Lung (tissue), 12 donors: ENCODE results near the gene RPRML. TPM values are rescaled to one million over a fixed set of nuclear protein-coding genes. Genes with fewer than 3 reads are reported as not detected.

Experiments
- ATAC-seq: fragments of 200-7000 bp; cut with Tn5 transposase; one replicate; pipeline ENCODE4 v1.9.1; 2020; ENCODE audit warnings: moderate number of reproducible peaks; ENCODE audit not compliant: insufficient read depth, low FRiP score
- DNase-seq, 3 donors: peaks; one replicate each; pipeline ENCODE4 v3.0.0-alpha.2; 2013 to 2017
- H3K27ac ChIP-seq, 2 donors: one replicate each; pipeline ENCODE4 v1.5.1; 2013; ENCODE audit warnings: mild to moderate bottlenecking in 2 of 2, moderate library complexity in 2 of 2, control low read depth in 1 of 2, inconsistent platforms in 1 of 2, low read depth in 1 of 2, low read length in 1 of 2
- H3K27me3 ChIP-seq, 3 donors: one replicate each; pipeline ENCODE4 v1.5.1; 2013; ENCODE audit warnings: low read length in 2 of 3; ENCODE audit not compliant: control insufficient read depth in 3 of 3, insufficient read depth in 3 of 3
- H3K36me3 ChIP-seq, 4 donors: one replicate each; pipeline ENCODE4 v1.5.1; 2013; ENCODE audit warnings: low read length in 4 of 4, mild to moderate bottlenecking in 1 of 4, moderate library complexity in 1 of 4; ENCODE audit not compliant: control insufficient read depth in 4 of 4, insufficient read depth in 4 of 4
- H3K4me1 ChIP-seq, 5 donors: one replicate each; pipeline ENCODE4 v1.5.1; 2013; ENCODE audit warnings: low read length in 5 of 5, mild to moderate bottlenecking in 2 of 5, moderate library complexity in 1 of 5; ENCODE audit not compliant: control insufficient read depth in 5 of 5, insufficient read depth in 5 of 5
- H3K4me3 ChIP-seq: one replicate; pipeline ENCODE4 v1.5.1; 2013; ENCODE audit warnings: mild to moderate bottlenecking, control low read depth, moderate library complexity
- H3K9ac ChIP-seq, 2 donors: one replicate each; pipeline ENCODE4 v1.5.1; 2013; ENCODE audit warnings: low read length in 2 of 2, control low read depth in 1 of 2; ENCODE audit not compliant: insufficient read depth in 1 of 2
- H3K9me3 ChIP-seq, 4 donors: one replicate each; pipeline ENCODE4 v1.5.1; 2013; ENCODE audit warnings: low read length in 3 of 4, mild to moderate bottlenecking in 1 of 4, moderate library complexity in 1 of 4; ENCODE audit not compliant: control insufficient read depth in 4 of 4, insufficient read depth in 3 of 4
- WGBS, 2 donors: extraction: QIAGEN DNeasy Blood & Tissue Kit; methylation state at CpG; one replicate each; pipeline ENCODE4 v1.1.7; 2013; 5-methylcytosine and 5-hydroxymethylcytosine counted together
- polyA plus RNA-seq, 2 donors: library from polyadenylated mRNA; stranded (reverse); fragments of 200-250 nt; gene quantifications; one replicate each; pipeline ENCODE4 v1.2.1, GENCODE V29; 2013
- total RNA-seq, 2 donors: library from RNA; depleted of rRNA in 1 of 2; stranded (reverse); fragments of >200 nt in 1 of 2; gene quantifications; one replicate each; pipeline ENCODE4 v1.2.1, GENCODE V29; 2014 to 2021
- TF ChIP-seq, protein P1 (sequence below): IDR thresholded peaks from 2 replicates; pipeline ENCODE4 v1.5.1; 2012; ENCODE audit warnings: mild to moderate bottlenecking; ENCODE audit errors: control extremely low read depth, extremely low read depth
- donor health status: control.
- donor health status: control.
- donor health status: Bipolar disorder and iron deficiency.
- donor health status: healthy.
- donor health status: DM: yes; HTN: yes; CAD: no.

Gene RPRML
- total and polyA plus RNA-seq, 4 donors, result 0.10 to 0.37 TPM; not detected in 2

DNA sequence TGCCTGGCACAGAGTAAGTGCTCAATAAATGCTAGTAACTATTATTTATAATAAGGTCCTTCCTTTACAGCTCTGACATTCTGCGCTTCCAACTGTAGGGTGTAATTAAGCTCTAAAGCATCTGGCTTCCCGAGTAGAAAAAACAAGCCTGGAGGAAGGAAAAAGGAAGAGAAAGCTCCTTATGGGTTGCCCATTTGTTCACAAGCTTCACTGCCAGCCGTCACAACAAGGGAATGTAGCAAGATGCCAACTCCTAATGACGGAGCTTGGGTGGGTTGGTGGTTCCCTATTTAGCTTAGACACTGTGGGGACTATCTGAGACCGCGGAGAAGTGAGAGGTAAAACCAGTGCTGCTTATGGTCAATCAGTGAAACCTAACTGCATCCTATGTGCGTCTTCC is 7.3 kb upstream of the RPRML start:
- no peaks in the 10 kb centered on the region for H3K36me3 ChIP-seq
- no peak for ATAC-seq
- TF ChIP-seq, protein P1, sequence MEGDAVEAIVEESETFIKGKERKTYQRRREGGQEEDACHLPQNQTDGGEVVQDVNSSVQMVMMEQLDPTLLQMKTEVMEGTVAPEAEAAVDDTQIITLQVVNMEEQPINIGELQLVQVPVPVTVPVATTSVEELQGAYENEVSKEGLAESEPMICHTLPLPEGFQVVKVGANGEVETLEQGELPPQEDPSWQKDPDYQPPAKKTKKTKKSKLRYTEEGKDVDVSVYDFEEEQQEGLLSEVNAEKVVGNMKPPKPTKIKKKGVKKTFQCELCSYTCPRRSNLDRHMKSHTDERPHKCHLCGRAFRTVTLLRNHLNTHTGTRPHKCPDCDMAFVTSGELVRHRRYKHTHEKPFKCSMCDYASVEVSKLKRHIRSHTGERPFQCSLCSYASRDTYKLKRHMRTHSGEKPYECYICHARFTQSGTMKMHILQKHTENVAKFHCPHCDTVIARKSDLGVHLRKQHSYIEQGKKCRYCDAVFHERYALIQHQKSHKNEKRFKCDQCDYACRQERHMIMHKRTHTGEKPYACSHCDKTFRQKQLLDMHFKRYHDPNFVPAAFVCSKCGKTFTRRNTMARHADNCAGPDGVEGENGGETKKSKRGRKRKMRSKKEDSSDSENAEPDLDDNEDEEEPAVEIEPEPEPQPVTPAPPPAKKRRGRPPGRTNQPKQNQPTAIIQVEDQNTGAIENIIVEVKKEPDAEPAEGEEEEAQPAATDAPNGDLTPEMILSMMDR, result no peak
- H3K9me3 ChIP-seq, result no peaks in the 10 kb centered on the region
- H3K4me3 ChIP-seq, result no peak overlapping the region
- no peak for DNase-seq
- 81 to 82% methylated on average over 7 of the region's 7 CpGs for WGBS, 2 donors
- no peak overlapping the region for H3K27ac ChIP-seq
- H3K4me1 ChIP-seq, result no peaks in the 10 kb centered on the region
- no peak overlapping the region for H3K9ac ChIP-seq
- peaks cover 0 to 4% (median under 1%) of the 10 kb centered on the region in 3 donors for H3K27me3 ChIP-seq

DNA sequence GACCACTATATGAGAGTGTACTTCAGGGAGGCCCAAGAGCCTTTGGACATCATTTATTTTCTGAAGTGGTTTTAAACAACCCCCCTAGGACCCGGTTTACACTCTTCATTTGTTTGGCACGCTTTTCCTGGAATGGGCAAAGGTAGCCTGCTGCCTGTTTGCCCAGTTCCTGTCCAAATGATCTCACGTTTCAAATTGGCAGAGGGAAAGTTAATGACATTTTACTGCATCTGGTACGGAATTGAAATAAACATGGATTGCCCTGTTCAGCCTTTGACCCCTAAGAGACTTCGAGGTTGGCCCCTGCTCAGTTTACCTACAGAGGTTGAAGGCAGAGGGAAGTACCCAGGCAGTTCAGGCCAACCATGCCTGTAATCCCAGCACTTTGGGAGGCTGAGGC is 5.8 kb upstream of the RPRML start:
- DNase-seq (no peak), ATAC-seq (no peak)
- 50 to 64% methylated on average over 5 of the region's 5 CpGs for WGBS, 2 donors
- H3K27ac ChIP-seq, result no peak overlapping the region
- H3K4me1 ChIP-seq, result no peaks in the 10 kb centered on the region
- no peaks in the 10 kb centered on the region for H3K9me3 ChIP-seq
- H3K9ac ChIP-seq, result no peak overlapping the region
- peaks cover 0 to 13% (median 11%) of the 10 kb centered on the region in 3 donors for H3K27me3 ChIP-seq
- no peaks in the 10 kb centered on the region for H3K36me3 ChIP-seq
- TF ChIP-seq, protein P1, result no peak
- no peak overlapping the region for H3K4me3 ChIP-seq

DNA sequence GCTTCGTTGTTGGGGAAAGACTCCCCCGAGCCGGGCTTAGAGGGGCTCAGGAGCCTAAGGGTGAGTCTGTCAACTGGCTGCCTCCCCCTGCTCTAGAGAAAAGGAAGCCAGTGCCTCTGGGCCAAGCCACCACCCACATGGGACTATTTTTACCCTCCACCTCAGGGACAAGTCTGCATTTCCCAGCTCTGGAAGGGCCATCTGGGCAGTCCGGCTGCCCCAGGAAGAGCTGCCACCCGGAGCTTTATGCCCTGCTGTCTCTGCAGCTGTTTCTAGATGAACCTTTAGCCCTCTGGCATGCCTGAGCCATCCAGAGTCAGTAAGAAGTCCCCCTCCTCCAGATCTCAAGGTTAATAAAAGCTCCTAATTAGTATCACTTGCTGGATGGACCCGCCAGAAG is 5.3 kb upstream of the RPRML start:
- no peak for DNase-seq
- no peaks in the 10 kb centered on the region for H3K9me3 ChIP-seq
- H3K27ac ChIP-seq, result no peak overlapping the region
- WGBS, 2 donors, result 53% methylated on average over 6 of the region's 6 CpGs
- peaks cover 0 to 1% (median 0%) of the 10 kb centered on the region in 5 donors for H3K4me1 ChIP-seq
- TF ChIP-seq, protein P1, result no peak
- peaks cover 0 to 14% (median 13%) of the 10 kb centered on the region in 3 donors for H3K27me3 ChIP-seq
- no peak for ATAC-seq
- H3K36me3 ChIP-seq, result no peaks in the 10 kb centered on the region
- H3K4me3 ChIP-seq, result no peak overlapping the region
- H3K9ac ChIP-seq, result no peak overlapping the region

DNA sequence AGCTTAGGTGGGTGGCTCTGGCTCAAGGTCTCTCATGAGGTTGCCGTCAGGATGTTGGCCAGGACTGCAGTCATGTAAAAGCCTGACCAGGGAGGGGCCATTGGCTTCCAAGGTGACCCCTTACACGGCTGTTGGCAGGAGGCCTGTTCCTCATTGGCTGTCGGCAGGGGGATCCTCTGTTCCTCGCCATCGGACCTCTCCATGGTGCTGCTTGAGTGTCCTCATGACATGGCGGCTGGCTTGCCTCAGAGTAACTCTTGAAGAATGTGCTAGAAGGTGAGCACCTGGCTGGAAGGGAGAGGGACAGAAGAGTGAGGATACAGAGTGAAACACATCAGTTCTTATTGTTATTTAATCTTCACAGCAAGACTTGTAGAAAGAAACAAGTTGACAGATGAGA is 4.7 kb upstream of the RPRML start:
- no peak overlapping the region for H3K9ac ChIP-seq
- ATAC-seq (no peak), DNase-seq (no peak)
- no peaks in the 10 kb centered on the region for H3K36me3 ChIP-seq
- H3K4me1 ChIP-seq, result peaks cover 0 to 6% (median 0%) of the 10 kb centered on the region in 5 donors
- H3K4me3 ChIP-seq, result no peak overlapping the region
- peaks cover 0 to 14% (median 13%) of the 10 kb centered on the region in 3 donors for H3K27me3 ChIP-seq
- TF ChIP-seq, protein P1, result no peak
- H3K9me3 ChIP-seq, result no peaks in the 10 kb centered on the region
- H3K27ac ChIP-seq, result no peak overlapping the region
- WGBS, 2 donors, result 66 to 71% methylated on average over 6 of the region's 6 CpGs
